Parathyroid adenoma (tissue), 2 donors: ENCODE results near the gene MCCC2.
"Not testable (repeated sequence)": the region's sequence is repeated elsewhere in the genome, so short reads cannot be mapped to it uniquely, and the experiment has no call there.

Experiments
- H2AFZ ChIP-seq: fragments of 300-600 bp; sonication (generic); one replicate; pipeline ENCODE4 v1.7.0; 2017; ENCODE audit warnings: antibody characterized with exemption, mild to moderate bottlenecking
- H3K27ac ChIP-seq: fragments of 300-600 bp; sonication (generic); one replicate; pipeline ENCODE4 v1.7.0; 2017
- H3K27me3 ChIP-seq: fragments of 300-600 bp; sonication (generic); one replicate; pipeline ENCODE4 v1.7.0; 2017; ENCODE audit warnings: low read length; ENCODE audit not compliant: control insufficient read depth, insufficient read depth
- H3K36me3 ChIP-seq: fragments of 300-600 bp; sonication (generic); one replicate; pipeline ENCODE4 v1.7.0; 2017; ENCODE audit warnings: low read length; ENCODE audit not compliant: control insufficient read depth, insufficient read depth
- H3K4me1 ChIP-seq: fragments of 300-600 bp; sonication (generic); one replicate; pipeline ENCODE4 v1.7.0; 2017; ENCODE audit warnings: control low read depth
- H3K4me2 ChIP-seq: fragments of 300-600 bp; sonication (generic); one replicate; pipeline ENCODE4 v1.7.0; 2017; ENCODE audit warnings: low read length
- H3K4me3 ChIP-seq: fragments of 300-600 bp; sonication (generic); one replicate; pipeline ENCODE4 v1.7.0; 2017; ENCODE audit warnings: low read depth, low read length
- H3K79me2 ChIP-seq: fragments of 300-600 bp; sonication (generic); one replicate; pipeline ENCODE4 v1.7.0; 2017; ENCODE audit warnings: control low read depth
- H3K9ac ChIP-seq: fragments of 300-600 bp; sonication (generic); one replicate; pipeline ENCODE4 v1.7.0; 2017; ENCODE audit warnings: mild to moderate bottlenecking
- H3K9me3 ChIP-seq: fragments of 300-600 bp; sonication (generic); one replicate; pipeline ENCODE4 v1.7.0; 2017; ENCODE audit warnings: low read length; ENCODE audit not compliant: control insufficient read depth
- CTCF ChIP-seq: fragments of 300-600 bp; sonication (generic); IDR thresholded peaks from one replicate; pipeline ENCODE4 v1.7.0; 2017; ENCODE audit warnings: antibody characterized with exemption, mild to moderate bottlenecking
- donor health status: primary hyperparathyroidism.

Gene MCCC2

GRCh38 chr5:71564895-71565294, 22.2 kb upstream of the MCCC2 start:
- Histone ChIP-seq H3K4me3 (no peak overlapping the region), H3K9me3 (no peaks in the 10 kb centered on the region), H3K36me3 (no peaks in the 10 kb centered on the region), H3K79me2 (no peaks in the 10 kb centered on the region), H3K4me1 (no peaks in the 10 kb centered on the region), H3K27me3 (no peaks in the 10 kb centered on the region), H3K4me2 (no peak overlapping the region), H2AFZ (no peak overlapping the region), H3K9ac (no peak overlapping the region), H3K27ac (no peak overlapping the region)
- TF ChIP-seq CTCF, result no peak

GRCh38 chr5:71569748-71570509, 17.2 kb upstream of the MCCC2 start:
- H2AFZ ChIP-seq, result no peak overlapping the region

GRCh38 chr5:71571811-71572210, 15.3 kb upstream of the MCCC2 start:
- H2AFZ ChIP-seq, H3K27ac ChIP-seq, H3K27me3 ChIP-seq, H3K4me1 ChIP-seq, H3K36me3 ChIP-seq, H3K9me3 ChIP-seq, H3K4me3 ChIP-seq, H3K79me2 ChIP-seq, H3K9ac ChIP-seq, H3K4me2 ChIP-seq: not testable (repeated sequence)

More at GRCh38 chr5:71569748-71570509, 17.2 kb upstream of the MCCC2 start:
- Histone ChIP-seq H3K4me1 (no peaks in the 10 kb centered on the region), H3K4me2 (no peak overlapping the region), H3K36me3 (no peaks in the 10 kb centered on the region), H3K9me3 (no peaks in the 10 kb centered on the region), H3K27ac (no peak overlapping the region), H3K79me2 (no peaks in the 10 kb centered on the region), H3K4me3 (no peak overlapping the region), H3K9ac (no peak overlapping the region), H3K27me3 (no peaks in the 10 kb centered on the region)
- TF ChIP-seq CTCF, result no peak

- no peaks in the 10 kb centered on the region for H3K79me2 ChIP-seq
- H3K4me3 ChIP-seq, result no peak overlapping the region
- H3K9ac ChIP-seq, result no peak overlapping the region
- H3K4me2 ChIP-seq, result no peak overlapping the region
- no peaks in the 10 kb centered on the region for H3K4me1 ChIP-seq
- TF ChIP-seq CTCF, result no peak
- H3K27ac ChIP-seq, result no peak overlapping the region
- H3K27me3 ChIP-seq, result no peaks in the 10 kb centered on the region
- H3K9me3 ChIP-seq, result no peaks in the 10 kb centered on the region
- H3K36me3 ChIP-seq, result no peaks in the 10 kb centered on the region
- H2AFZ ChIP-seq, result no peak overlapping the region
These were observed 13.5 kb upstream of the MCCC2 start for GRCh38 chr5:71573591-71573990.

GRCh38 chr5:71575588-71575987, 11.6 kb upstream of the MCCC2 start:
- not testable (repeated sequence) for H3K36me3 ChIP-seq, H3K4me3 ChIP-seq, H3K79me2 ChIP-seq, H3K27me3 ChIP-seq, H3K27ac ChIP-seq, H3K4me2 ChIP-seq, H3K9ac ChIP-seq, H3K9me3 ChIP-seq, H2AFZ ChIP-seq, H3K4me1 ChIP-seq

GRCh38 chr5:71576241-71576640, 10.9 kb upstream of the MCCC2 start:
- H3K4me3 ChIP-seq, result no peak overlapping the region
- no peaks in the 10 kb centered on the region for H3K79me2 ChIP-seq
- no peak overlapping the region for H3K27ac ChIP-seq
- TF ChIP-seq CTCF, result no peak
- H2AFZ ChIP-seq, result no peak overlapping the region
- no peak overlapping the region for H3K9ac ChIP-seq
- no peak overlapping the region for H3K4me2 ChIP-seq
- H3K4me1 ChIP-seq, result no peaks in the 10 kb centered on the region
- H3K27me3 ChIP-seq, result no peaks in the 10 kb centered on the region
- H3K9me3 ChIP-seq, result no peaks in the 10 kb centered on the region
- no peaks in the 10 kb centered on the region for H3K36me3 ChIP-seq

- not testable (repeated sequence) for H3K4me2 ChIP-seq, H3K9me3 ChIP-seq, H3K27me3 ChIP-seq, H2AFZ ChIP-seq, H3K4me1 ChIP-seq, H3K9ac ChIP-seq, H3K4me3 ChIP-seq, H3K27ac ChIP-seq, H3K36me3 ChIP-seq, H3K79me2 ChIP-seq
These were observed 9.3 kb upstream of the MCCC2 start for GRCh38 chr5:71577839-71578238.
